ENCODE results near the gene ABR. TPM values are rescaled to one million over a fixed set of nuclear protein-coding genes. Genes with fewer than 3 reads are reported as not detected.
A peak's percentile ranks its signal among the peaks of the same experiment; 100 is the strongest.

The ABR gene
- polyA plus RNA-seq, 1 donor from 2014 or later: 34.5 TPM

DNA sequence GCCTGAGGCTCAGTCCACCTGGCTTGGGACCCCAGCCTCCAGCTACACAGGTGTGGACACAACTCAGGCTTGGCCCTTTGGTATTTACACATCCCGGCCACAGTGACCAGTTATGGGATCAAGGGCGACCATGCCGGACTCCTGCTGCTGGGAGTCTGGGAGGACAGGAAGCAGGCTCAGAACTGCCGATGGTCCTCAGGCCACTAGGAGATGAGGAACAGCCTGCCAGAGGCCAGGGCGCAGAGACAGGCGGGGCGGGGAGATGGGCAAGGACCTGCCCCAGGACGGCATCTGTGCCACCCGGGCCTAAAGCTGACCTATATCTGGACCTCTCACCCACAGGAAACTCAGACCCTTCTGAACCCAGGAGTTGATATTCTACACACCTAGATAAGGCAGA, 212.7 kb downstream of the ABR start:
- Histone ChIP-seq H3K4me3 (ENCODE audit: low read length) (no peak overlapping the region), H3K4me2 (ENCODE audit: low read length) (no peak overlapping the region), H3K9ac (ENCODE audit: low read length) (no peak overlapping the region), H3K27me3 (ENCODE audit: insufficient read depth, low read depth, low read length) (no peaks in the 10 kb centered on the region), H3F3A (ENCODE audit: insufficient read depth, low read length, poor library complexity, severe bottlenecking) (no peaks in the 10 kb centered on the region), H3K9me2 (ENCODE audit: insufficient read depth, low read length) (no peaks in the 10 kb centered on the region), H4K20me1 (ENCODE audit: insufficient read depth) (no peaks in the 10 kb centered on the region), H2AFZ (ENCODE audit: low read depth, low read length) (no peak overlapping the region), H3K36me3 (ENCODE audit: insufficient read depth, low read length) (no peaks in the 10 kb centered on the region), H3K79me2 (replicated peaks; ENCODE audit: insufficient read depth, low read length) (peaks cover 42% of the 10 kb centered on the region), H3K9me3 (ENCODE audit: low read length) (no peaks in the 10 kb centered on the region), H3K27ac (ENCODE audit: low read length) (no peak overlapping the region)
- TF ChIP-seq SMC3 (conservative IDR thresholded peaks at IDR 0.05; ENCODE audit: poor library complexity) (no peak), RAD21 (conservative IDR thresholded peaks at IDR 0.05) (no peak)

DNA sequence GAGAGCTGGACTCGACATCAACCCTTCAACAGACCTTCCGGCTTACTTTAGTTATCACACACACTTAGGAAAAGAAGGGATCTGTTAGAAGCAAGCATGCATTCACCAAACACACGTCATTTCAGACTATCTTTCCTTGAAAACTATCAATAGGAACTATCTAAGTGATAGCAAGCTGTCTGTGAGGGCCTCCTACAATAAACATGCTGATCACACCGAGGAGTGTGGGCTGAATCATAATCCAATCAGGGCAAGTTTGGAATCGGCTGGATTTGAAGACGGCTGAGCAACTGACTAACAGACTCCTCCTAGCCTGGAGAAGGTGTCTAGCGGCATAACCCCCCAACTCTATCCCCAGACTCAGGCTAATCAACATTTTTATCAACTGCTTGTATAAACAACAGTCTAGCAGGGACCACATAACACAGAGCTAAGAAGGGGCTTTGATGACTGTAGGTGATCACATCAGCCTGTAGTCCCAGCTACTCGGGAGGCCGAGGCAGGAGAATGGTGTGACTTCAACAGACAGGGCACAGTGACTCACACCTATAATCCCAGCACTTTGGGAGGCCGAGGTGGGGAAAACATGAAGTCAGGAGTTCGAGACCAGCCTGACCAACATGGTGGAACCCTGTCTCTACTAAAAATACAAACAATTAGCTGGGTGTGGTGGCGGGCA, 214.3 kb downstream of the ABR start:
- no peak overlapping the region for H3K4me2 ChIP-seq (ENCODE audit: low read length)
- peaks cover 44% of the 10 kb centered on the region for H3K79me2 ChIP-seq (replicated peaks; ENCODE audit: insufficient read depth, low read length)
- no peaks in the 10 kb centered on the region for H3K27me3 ChIP-seq (ENCODE audit: insufficient read depth, low read depth, low read length)
- no peak overlapping the region for H3K4me3 ChIP-seq (ENCODE audit: low read length)
- no peaks in the 10 kb centered on the region for H3K9me3 ChIP-seq (ENCODE audit: low read length)
- H3F3A ChIP-seq (ENCODE audit: insufficient read depth, low read length, poor library complexity, severe bottlenecking): no peaks in the 10 kb centered on the region
- no peak overlapping the region for H2AFZ ChIP-seq (ENCODE audit: low read depth, low read length)
- no peaks in the 10 kb centered on the region for H3K9me2 ChIP-seq (ENCODE audit: insufficient read depth, low read length)
- TF ChIP-seq CTCF (IDR thresholded peaks at IDR 0.05; ENCODE audit: poor library complexity, severe bottlenecking): no peak
- no peak for TF ChIP-seq EP300 (conservative IDR thresholded peaks at IDR 0.05; ENCODE audit: poor library complexity, severe bottlenecking)
- TF ChIP-seq POLR2AphosphoS5 (IDR thresholded peaks at IDR 0.05): no peak
- TF ChIP-seq EZH2 (IDR thresholded peaks at IDR 0.05; ENCODE audit: borderline replicate concordance, insufficient read depth, low read length, poor library complexity, severe bottlenecking): no peak
- TF ChIP-seq TAF1 (IDR thresholded peaks at IDR 0.05; ENCODE audit: low read depth): no peak
- no peak for TF ChIP-seq SMC3 (conservative IDR thresholded peaks at IDR 0.05; ENCODE audit: poor library complexity)
- no peaks in the 10 kb centered on the region for H3K36me3 ChIP-seq (ENCODE audit: insufficient read depth, low read length)
- H3K9ac ChIP-seq (ENCODE audit: low read length): peak overlapping the region; percentile 25
- peak overlapping the region; percentile 62 for H3K27ac ChIP-seq (ENCODE audit: low read length)
- H4K20me1 ChIP-seq (ENCODE audit: insufficient read depth): no peaks in the 10 kb centered on the region

DNA sequence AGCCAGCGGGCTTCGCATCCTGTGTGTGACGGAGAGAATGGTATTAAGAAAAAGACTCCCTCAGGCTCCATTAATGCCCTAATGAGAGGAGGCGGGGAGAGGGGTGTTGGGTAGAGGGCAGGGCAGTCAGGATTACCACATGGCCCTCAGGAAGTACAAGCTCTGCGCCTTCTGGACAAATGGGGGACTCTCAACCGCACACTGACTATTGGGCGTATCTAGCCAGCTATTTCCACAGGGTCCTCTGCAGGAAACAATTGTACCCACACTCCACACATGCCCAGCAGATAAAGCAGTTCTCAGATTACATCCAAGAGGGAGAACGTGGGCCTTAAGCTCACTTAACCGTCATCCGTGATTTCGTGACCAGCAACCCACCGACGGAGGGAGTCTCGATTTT, 214.9 kb downstream of the ABR start:
- peaks cover 50% of the 10 kb centered on the region for H3K79me2 ChIP-seq (replicated peaks; ENCODE audit: insufficient read depth, low read length)
- TF ChIP-seq CTCF (IDR thresholded peaks at IDR 0.05; ENCODE audit: poor library complexity, severe bottlenecking) (no peak), EP300 (conservative IDR thresholded peaks at IDR 0.05; ENCODE audit: poor library complexity, severe bottlenecking) (no peak), MXI1 (conservative IDR thresholded peaks at IDR 0.05; ENCODE audit: poor library complexity, severe bottlenecking) (no peak), POLR2AphosphoS5 (IDR thresholded peaks at IDR 0.05) (no peak), RAD21 (conservative IDR thresholded peaks at IDR 0.05) (no peak)
- H3K4me3 ChIP-seq (ENCODE audit: low read length): no peak overlapping the region
- H3K27ac ChIP-seq (ENCODE audit: low read length): peak overlapping the region; percentile 62
- H3K27me3 ChIP-seq (ENCODE audit: insufficient read depth, low read depth, low read length): no peaks in the 10 kb centered on the region
- peak overlapping the region; percentile 25 for H3K9ac ChIP-seq (ENCODE audit: low read length)
- H3K4me2 ChIP-seq (ENCODE audit: low read length): no peak overlapping the region
- H3K9me3 ChIP-seq (ENCODE audit: low read length): no peaks in the 10 kb centered on the region
- H2AFZ ChIP-seq (ENCODE audit: low read depth, low read length): no peak overlapping the region
- H4K20me1 ChIP-seq (ENCODE audit: insufficient read depth): no peaks in the 10 kb centered on the region
- no peaks in the 10 kb centered on the region for H3F3A ChIP-seq (ENCODE audit: insufficient read depth, low read length, poor library complexity, severe bottlenecking)
- no peaks in the 10 kb centered on the region for H3K9me2 ChIP-seq (ENCODE audit: insufficient read depth, low read length)
- no peaks in the 10 kb centered on the region for H3K36me3 ChIP-seq (ENCODE audit: insufficient read depth, low read length)
